ENCODE results near the gene CNNM3.

CNNM3 gene

GRCh38 chr2:96828874-96829273, 12.8 kb downstream of the CNNM3 start:
- H3K36me3 ChIP-seq (ENCODE audit: control insufficient read depth, insufficient read depth, low read length) = peaks cover 4% of the 10 kb centered on the region

GRCh38 chr2:96830044-96830562, 14.0 kb downstream of the CNNM3 start:
- H3K23ac ChIP-seq (ENCODE audit: low read length) = no peak overlapping the region
- no peaks in the 10 kb centered on the region for H3K79me1 ChIP-seq (ENCODE audit: low read length)
- no peak overlapping the region for H2BK15ac ChIP-seq (replicated peaks; ENCODE audit: low read depth)
- H3K36me3 ChIP-seq (ENCODE audit: control insufficient read depth, insufficient read depth, low read length) = peaks cover 4% of the 10 kb centered on the region
- no peak overlapping the region for H3K27ac ChIP-seq (ENCODE audit: low read depth, low read length)
- H2BK120ac ChIP-seq (ENCODE audit: low read depth, low read length) = no peak overlapping the region
- H3K4me2 ChIP-seq (ENCODE audit: low read length) = no peak overlapping the region
- H3K4ac ChIP-seq (ENCODE audit: low read depth, low read length) = no peak overlapping the region
- no peak overlapping the region for H4K8ac ChIP-seq (ENCODE audit: low read depth, low read length)
- WGBS (ENCODE audit: extremely low coverage, insufficient coverage, low lambda C conversion rate) = no CpG with 5 or more reads among the region's 5 CpGs
- no peak overlapping the region for H3K18ac ChIP-seq (ENCODE audit: low read length)
- H3K4me1 ChIP-seq (ENCODE audit: control insufficient read depth, low read depth, low read length) = no peaks in the 10 kb centered on the region
- no peak overlapping the region for H3K56ac ChIP-seq (ENCODE audit: low read length)
- no peak overlapping the region for H3K9ac ChIP-seq (ENCODE audit: low read length)
- no peak overlapping the region for H2BK5ac ChIP-seq (ENCODE audit: low read length)
- H4K5ac ChIP-seq (ENCODE audit: low read length) = no peak overlapping the region
- H3K4me3 ChIP-seq (ENCODE audit: low read length) = no peak overlapping the region
- no peaks in the 10 kb centered on the region for H3K27me3 ChIP-seq (ENCODE audit: insufficient read depth, low read length, poor library complexity)
- no peak for DNase-seq
- H2AK5ac ChIP-seq (ENCODE audit: low read length) = no peak overlapping the region
- no peaks in the 10 kb centered on the region for H3K79me2 ChIP-seq (ENCODE audit: control insufficient read depth, insufficient read depth, low read length)

More at GRCh38 chr2:96828874-96829273, 12.8 kb downstream of the CNNM3 start:
- Histone ChIP-seq H4K8ac (ENCODE audit: low read depth, low read length) (no peak overlapping the region), H3K4ac (ENCODE audit: low read depth, low read length) (no peak overlapping the region), H3K4me3 (ENCODE audit: low read length) (no peak overlapping the region), H3K9ac (ENCODE audit: low read length) (no peak overlapping the region), H3K79me1 (ENCODE audit: low read length) (peaks cover 2% of the 10 kb centered on the region), H3K79me2 (ENCODE audit: control insufficient read depth, insufficient read depth, low read length) (peaks cover 1% of the 10 kb centered on the region), H3K4me1 (ENCODE audit: control insufficient read depth, low read depth, low read length) (no peaks in the 10 kb centered on the region), H3K18ac (ENCODE audit: low read length) (no peak overlapping the region), H2BK5ac (ENCODE audit: low read length) (no peak overlapping the region), H2BK120ac (ENCODE audit: low read depth, low read length) (no peak overlapping the region), H3K27ac (ENCODE audit: low read depth, low read length) (no peak overlapping the region), H3K23ac (ENCODE audit: low read length) (no peak overlapping the region), H3K4me2 (ENCODE audit: low read length) (no peak overlapping the region), H4K5ac (ENCODE audit: low read length) (no peak overlapping the region), H3K27me3 (ENCODE audit: insufficient read depth, low read length, poor library complexity) (no peaks in the 10 kb centered on the region), H2AK5ac (ENCODE audit: low read length) (no peak overlapping the region), H2BK15ac (replicated peaks; ENCODE audit: low read depth) (no peak overlapping the region), H3K56ac (ENCODE audit: low read length) (no peak overlapping the region)
- WGBS (ENCODE audit: extremely low coverage, insufficient coverage, low lambda C conversion rate) = no CpG with 5 or more reads among the region's 13 CpGs
- DNase-seq = no peak

GRCh38 chr2:96831679-96832078, 15.6 kb downstream of the CNNM3 start:
- Histone ChIP-seq H3K23ac (ENCODE audit: low read length) (no peak overlapping the region), H3K27ac (ENCODE audit: low read depth, low read length) (no peak overlapping the region), H3K79me2 (ENCODE audit: control insufficient read depth, insufficient read depth, low read length) (no peaks in the 10 kb centered on the region), H4K8ac (ENCODE audit: low read depth, low read length) (no peak overlapping the region), H3K18ac (ENCODE audit: low read length) (no peak overlapping the region), H3K27me3 (ENCODE audit: insufficient read depth, low read length, poor library complexity) (no peaks in the 10 kb centered on the region), H4K5ac (ENCODE audit: low read length) (no peak overlapping the region), H3K79me1 (ENCODE audit: low read length) (no peaks in the 10 kb centered on the region), H2BK120ac (ENCODE audit: low read depth, low read length) (no peak overlapping the region), H2AK5ac (ENCODE audit: low read length) (no peak overlapping the region), H3K4me2 (ENCODE audit: low read length) (no peak overlapping the region), H3K36me3 (ENCODE audit: control insufficient read depth, insufficient read depth, low read length) (peaks cover 4% of the 10 kb centered on the region), H2BK15ac (replicated peaks; ENCODE audit: low read depth) (no peak overlapping the region), H3K4me3 (ENCODE audit: low read length) (no peak overlapping the region), H3K4ac (ENCODE audit: low read depth, low read length) (no peak overlapping the region), H3K9ac (ENCODE audit: low read length) (no peak overlapping the region), H2BK5ac (ENCODE audit: low read length) (no peak overlapping the region), H3K4me1 (ENCODE audit: control insufficient read depth, low read depth, low read length) (no peaks in the 10 kb centered on the region), H3K56ac (ENCODE audit: low read length) (no peak overlapping the region)
- peak; percentile 27 for DNase-seq
- WGBS (ENCODE audit: extremely low coverage, insufficient coverage, low lambda C conversion rate) = no CpG with 5 or more reads among the region's 10 CpGs

- WGBS (ENCODE audit: extremely low coverage, insufficient coverage, low lambda C conversion rate) = no CpG with 5 or more reads among the region's 11 CpGs
These were observed 16.3 kb downstream of the CNNM3 start for GRCh38 chr2:96832408-96832753.

GRCh38 chr2:96832754-96833507, 16.9 kb downstream of the CNNM3 start:
- no peak overlapping the region for H2BK5ac ChIP-seq (ENCODE audit: low read length)
- H2BK15ac ChIP-seq (replicated peaks; ENCODE audit: low read depth) = no peak overlapping the region
- peak overlapping the region; percentile 38 for H3K9ac ChIP-seq (ENCODE audit: low read length)
- H3K23ac ChIP-seq (ENCODE audit: low read length) = no peak overlapping the region
- no peak overlapping the region for H3K18ac ChIP-seq (ENCODE audit: low read length)
- H3K27me3 ChIP-seq (ENCODE audit: insufficient read depth, low read length, poor library complexity) = no peaks in the 10 kb centered on the region
- DNase-seq = peak; percentile 95
- no peaks in the 10 kb centered on the region for H3K79me2 ChIP-seq (ENCODE audit: control insufficient read depth, insufficient read depth, low read length)
- H4K8ac ChIP-seq (ENCODE audit: low read depth, low read length) = no peak overlapping the region
- no peak overlapping the region for H2BK120ac ChIP-seq (ENCODE audit: low read depth, low read length)
- H3K56ac ChIP-seq (ENCODE audit: low read length) = peak overlapping the region; percentile 17
- no peak overlapping the region for H3K4ac ChIP-seq (ENCODE audit: low read depth, low read length)
- peaks cover 2% of the 10 kb centered on the region for H3K36me3 ChIP-seq (ENCODE audit: control insufficient read depth, insufficient read depth, low read length)
- H3K79me1 ChIP-seq (ENCODE audit: low read length) = no peaks in the 10 kb centered on the region
- no peak overlapping the region for H4K5ac ChIP-seq (ENCODE audit: low read length)
- no peaks in the 10 kb centered on the region for H3K4me1 ChIP-seq (ENCODE audit: control insufficient read depth, low read depth, low read length)
- no peak overlapping the region for H3K27ac ChIP-seq (ENCODE audit: low read depth, low read length)
- no CpG with 5 or more reads among the region's 18 CpGs for WGBS (ENCODE audit: extremely low coverage, insufficient coverage, low lambda C conversion rate)
- H3K4me2 ChIP-seq (ENCODE audit: low read length) = peak overlapping the region; percentile 15
- no peak overlapping the region for H2AK5ac ChIP-seq (ENCODE audit: low read length)
- no peak overlapping the region for H3K4me3 ChIP-seq (ENCODE audit: low read length)

More at GRCh38 chr2:96832408-96832753, 16.3 kb downstream of the CNNM3 start:
- H3K27me3 ChIP-seq (ENCODE audit: insufficient read depth, low read length, poor library complexity) = no peaks in the 10 kb centered on the region
- no peak overlapping the region for H3K27ac ChIP-seq (ENCODE audit: low read depth, low read length)
- DNase-seq = no peak
- H3K79me1 ChIP-seq (ENCODE audit: low read length) = no peaks in the 10 kb centered on the region
- H3K9ac ChIP-seq (ENCODE audit: low read length) = peak overlapping the region; percentile 38
- no peaks in the 10 kb centered on the region for H3K4me1 ChIP-seq (ENCODE audit: control insufficient read depth, low read depth, low read length)
- H3K4ac ChIP-seq (ENCODE audit: low read depth, low read length) = no peak overlapping the region
- H2BK15ac ChIP-seq (replicated peaks; ENCODE audit: low read depth) = no peak overlapping the region
- H3K56ac ChIP-seq (ENCODE audit: low read length) = no peak overlapping the region
- no peak overlapping the region for H2BK120ac ChIP-seq (ENCODE audit: low read depth, low read length)
- no peaks in the 10 kb centered on the region for H3K79me2 ChIP-seq (ENCODE audit: control insufficient read depth, insufficient read depth, low read length)
- no peak overlapping the region for H2AK5ac ChIP-seq (ENCODE audit: low read length)
- H3K23ac ChIP-seq (ENCODE audit: low read length) = no peak overlapping the region
- no peak overlapping the region for H4K5ac ChIP-seq (ENCODE audit: low read length)
- no peak overlapping the region for H3K18ac ChIP-seq (ENCODE audit: low read length)
- no peak overlapping the region for H3K4me2 ChIP-seq (ENCODE audit: low read length)
- no peak overlapping the region for H3K4me3 ChIP-seq (ENCODE audit: low read length)
- no peak overlapping the region for H4K8ac ChIP-seq (ENCODE audit: low read depth, low read length)
- peaks cover 4% of the 10 kb centered on the region for H3K36me3 ChIP-seq (ENCODE audit: control insufficient read depth, insufficient read depth, low read length)
- H2BK5ac ChIP-seq (ENCODE audit: low read length) = no peak overlapping the region

- no peaks in the 10 kb centered on the region for H3K79me2 ChIP-seq (ENCODE audit: control insufficient read depth, insufficient read depth, low read length)
- no peak overlapping the region for H3K9ac ChIP-seq (ENCODE audit: low read length)
- no peak overlapping the region for H3K23ac ChIP-seq (ENCODE audit: low read length)
- no peak overlapping the region for H3K18ac ChIP-seq (ENCODE audit: low read length)
- no peak for DNase-seq
- no peaks in the 10 kb centered on the region for H3K36me3 ChIP-seq (ENCODE audit: control insufficient read depth, insufficient read depth, low read length)
- no peak overlapping the region for H3K4ac ChIP-seq (ENCODE audit: low read depth, low read length)
- H3K56ac ChIP-seq (ENCODE audit: low read length) = no peak overlapping the region
- no peak overlapping the region for H2BK120ac ChIP-seq (ENCODE audit: low read depth, low read length)
- WGBS (ENCODE audit: extremely low coverage, insufficient coverage, low lambda C conversion rate) = no CpG with 5 or more reads among the region's 4 CpGs
- no peaks in the 10 kb centered on the region for H3K27me3 ChIP-seq (ENCODE audit: insufficient read depth, low read length, poor library complexity)
- H3K4me3 ChIP-seq (ENCODE audit: low read length) = no peak overlapping the region
- no peak overlapping the region for H3K27ac ChIP-seq (ENCODE audit: low read depth, low read length)
- H3K4me1 ChIP-seq (ENCODE audit: control insufficient read depth, low read depth, low read length) = no peaks in the 10 kb centered on the region
- H2BK5ac ChIP-seq (ENCODE audit: low read length) = no peak overlapping the region
- H4K5ac ChIP-seq (ENCODE audit: low read length) = no peak overlapping the region
- H2BK15ac ChIP-seq (replicated peaks; ENCODE audit: low read depth) = no peak overlapping the region
- no peak overlapping the region for H4K8ac ChIP-seq (ENCODE audit: low read depth, low read length)
- H2AK5ac ChIP-seq (ENCODE audit: low read length) = no peak overlapping the region
- H3K79me1 ChIP-seq (ENCODE audit: low read length) = no peaks in the 10 kb centered on the region
- no peak overlapping the region for H3K4me2 ChIP-seq (ENCODE audit: low read length)
These were observed 19.8 kb downstream of the CNNM3 start for GRCh38 chr2:96835830-96836229.

Data from mesendoderm (in vitro differentiated cells).